ENCODE data around the gene CEP20.
"Not testable (repeated sequence)": the region's sequence is repeated elsewhere in the genome, so short reads cannot be mapped to it uniquely, and the experiment has no call there.

The CEP20 gene

DNA sequence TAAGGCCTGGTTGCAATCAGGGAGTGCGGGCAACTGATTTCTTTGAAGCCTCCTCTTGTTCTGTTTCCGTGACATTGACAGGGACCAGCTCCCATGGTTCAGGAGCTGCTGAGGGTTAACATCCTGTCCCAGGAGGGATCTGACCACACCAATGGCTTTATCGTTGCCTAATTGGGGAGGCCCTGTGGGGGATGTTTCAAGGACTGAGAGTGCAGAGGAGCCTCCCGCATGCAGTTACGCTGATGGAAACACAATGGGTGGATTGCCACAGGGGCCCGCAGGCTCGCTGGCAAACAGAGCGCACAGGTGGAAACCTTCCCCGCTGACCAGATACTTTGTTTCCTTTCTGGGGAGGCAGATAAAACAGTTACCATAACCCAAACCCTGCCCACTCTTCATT lies 37.2 kb upstream of the CEP20 start:
- no peak for DNase-seq (ENCODE audit: low read depth)
- TF ChIP-seq, protein P1, sequence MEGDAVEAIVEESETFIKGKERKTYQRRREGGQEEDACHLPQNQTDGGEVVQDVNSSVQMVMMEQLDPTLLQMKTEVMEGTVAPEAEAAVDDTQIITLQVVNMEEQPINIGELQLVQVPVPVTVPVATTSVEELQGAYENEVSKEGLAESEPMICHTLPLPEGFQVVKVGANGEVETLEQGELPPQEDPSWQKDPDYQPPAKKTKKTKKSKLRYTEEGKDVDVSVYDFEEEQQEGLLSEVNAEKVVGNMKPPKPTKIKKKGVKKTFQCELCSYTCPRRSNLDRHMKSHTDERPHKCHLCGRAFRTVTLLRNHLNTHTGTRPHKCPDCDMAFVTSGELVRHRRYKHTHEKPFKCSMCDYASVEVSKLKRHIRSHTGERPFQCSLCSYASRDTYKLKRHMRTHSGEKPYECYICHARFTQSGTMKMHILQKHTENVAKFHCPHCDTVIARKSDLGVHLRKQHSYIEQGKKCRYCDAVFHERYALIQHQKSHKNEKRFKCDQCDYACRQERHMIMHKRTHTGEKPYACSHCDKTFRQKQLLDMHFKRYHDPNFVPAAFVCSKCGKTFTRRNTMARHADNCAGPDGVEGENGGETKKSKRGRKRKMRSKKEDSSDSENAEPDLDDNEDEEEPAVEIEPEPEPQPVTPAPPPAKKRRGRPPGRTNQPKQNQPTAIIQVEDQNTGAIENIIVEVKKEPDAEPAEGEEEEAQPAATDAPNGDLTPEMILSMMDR (IDR thresholded peaks at IDR 0.05; ENCODE audit: control insufficient read depth, insufficient read depth, low read depth, low read length, missing control alignments): no peak

DNA sequence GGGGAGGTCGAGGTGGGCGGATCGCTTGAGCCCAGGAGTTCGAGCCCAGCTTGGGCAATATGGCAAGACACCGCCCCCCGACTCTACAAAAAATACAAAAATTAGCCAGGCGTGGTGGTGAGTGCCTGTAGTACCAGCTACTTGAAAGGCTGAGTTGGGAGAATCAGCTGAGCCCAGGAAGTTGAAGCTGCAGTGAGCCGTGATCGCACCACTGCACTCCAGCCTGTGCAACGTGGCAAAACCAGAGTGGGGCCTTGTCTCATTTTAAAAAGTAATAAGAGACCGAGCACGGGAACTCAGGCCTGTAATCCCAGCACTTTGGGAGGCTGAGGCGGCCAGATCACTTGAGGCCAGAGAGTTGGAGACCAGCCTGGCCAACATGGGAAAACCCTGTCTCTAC lies 36.6 kb upstream of the CEP20 start:
- DNase-seq (ENCODE audit: low read depth): no peak
- TF ChIP-seq, protein P1 (IDR thresholded peaks at IDR 0.05; ENCODE audit: control insufficient read depth, insufficient read depth, low read depth, low read length, missing control alignments): no peak
- no peak overlapping the region for H3K4me3 ChIP-seq (ENCODE audit: control insufficient read depth, low read depth, low read length)

More for the DNA sequence above, 37.2 kb upstream of the CEP20 start:
- H3K4me3 ChIP-seq (ENCODE audit: control insufficient read depth, low read depth, low read length): no peak overlapping the region

DNA sequence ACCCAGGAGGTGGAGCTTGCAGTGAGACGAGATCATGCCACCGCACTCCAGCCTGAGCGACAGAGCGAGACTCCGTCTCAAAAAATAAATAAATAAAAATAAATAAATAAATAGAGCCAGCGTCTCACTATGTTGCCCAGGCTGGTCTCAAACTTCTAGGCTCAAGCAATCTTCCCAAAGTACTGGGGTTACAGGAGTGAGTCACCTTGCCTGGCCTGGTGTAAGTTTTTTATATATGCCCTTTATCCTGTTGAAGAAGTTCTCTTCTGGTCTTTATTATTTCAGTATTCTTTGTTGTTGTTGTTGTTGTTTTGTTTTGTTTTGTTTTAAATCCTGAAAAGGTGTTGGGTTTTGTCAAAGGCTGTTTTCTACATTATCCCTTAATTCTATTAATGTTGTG lies 30.9 kb upstream of the CEP20 start:
- no peak for DNase-seq (ENCODE audit: low read depth)
- TF ChIP-seq, protein P1 (IDR thresholded peaks at IDR 0.05; ENCODE audit: control insufficient read depth, insufficient read depth, low read depth, low read length, missing control alignments): no peak
- H3K4me3 ChIP-seq (ENCODE audit: control insufficient read depth, low read depth, low read length): no peak overlapping the region

DNA sequence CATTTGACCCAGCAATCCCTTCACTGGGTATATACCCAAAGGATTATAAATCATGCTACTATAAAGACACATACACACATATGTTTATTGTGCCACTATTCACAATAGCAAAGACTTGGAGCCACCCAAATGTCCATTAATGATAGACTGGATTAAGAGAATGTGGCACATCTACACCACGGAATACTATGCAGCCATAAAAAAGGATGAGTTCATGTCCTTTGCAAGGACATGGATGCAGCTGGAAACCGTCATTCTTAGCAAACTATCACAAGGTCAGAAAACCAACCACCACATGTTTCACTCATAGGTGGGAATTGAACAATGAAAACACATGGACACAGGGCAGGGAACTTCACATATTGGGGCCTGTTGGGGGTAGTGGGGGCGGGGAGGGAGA lies 29.9 kb upstream of the CEP20 start:
- not testable (repeated sequence) for H3K4me3 ChIP-seq (ENCODE audit: control insufficient read depth, low read depth, low read length); DNase-seq (ENCODE audit: low read depth)

DNA sequence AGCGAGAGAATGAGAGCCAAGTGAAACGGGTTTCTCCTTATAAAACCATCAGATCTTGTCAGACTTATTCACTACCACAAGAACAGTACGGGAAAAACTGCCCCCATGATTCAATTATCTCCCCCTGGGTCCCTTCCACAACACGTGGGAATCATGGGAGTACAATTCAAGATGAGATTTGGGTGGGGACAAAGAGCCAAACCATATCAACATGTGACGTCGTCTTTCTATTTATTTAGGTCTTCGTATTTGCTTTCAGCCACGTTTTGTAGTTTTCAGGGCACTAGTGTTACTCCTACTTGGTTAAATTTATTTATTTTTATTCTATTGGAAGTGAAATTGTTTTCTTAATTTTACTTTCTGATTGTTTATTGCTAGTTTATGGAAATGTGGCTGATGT lies 27.9 kb upstream of the CEP20 start:
- H3K4me3 ChIP-seq (ENCODE audit: control insufficient read depth, low read depth, low read length): no peak overlapping the region
- TF ChIP-seq, protein P1 (IDR thresholded peaks at IDR 0.05; ENCODE audit: control insufficient read depth, insufficient read depth, low read depth, low read length, missing control alignments): no peak
- no peak for DNase-seq (ENCODE audit: low read depth)

DNA sequence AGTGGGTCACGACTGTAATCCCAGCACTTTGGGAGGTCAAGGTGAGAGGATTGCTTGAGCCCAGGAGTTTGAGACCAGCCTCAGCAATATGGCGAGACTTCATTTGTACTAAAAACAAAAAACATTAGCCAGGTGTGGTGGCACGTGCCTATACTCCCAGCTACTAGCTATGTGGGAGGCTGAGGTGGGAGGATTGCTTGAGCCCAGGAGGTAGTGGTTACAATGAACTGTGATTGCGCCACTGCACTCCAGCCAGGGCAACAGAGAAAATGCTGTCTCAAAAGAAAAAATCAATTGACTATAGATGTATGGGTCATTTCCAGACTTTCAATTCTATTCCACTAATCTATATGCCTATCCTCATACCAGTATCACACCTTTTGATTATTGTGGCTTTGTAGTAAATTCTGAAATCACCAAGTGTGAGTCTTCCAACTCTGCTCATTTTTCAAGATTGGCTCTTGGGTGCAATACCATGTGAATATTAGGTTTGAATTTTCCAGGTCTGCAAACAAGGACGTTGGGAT lies 27.2 kb upstream of the CEP20 start:
- no peak overlapping the region for H3K4me3 ChIP-seq (ENCODE audit: control insufficient read depth, low read depth, low read length)
- TF ChIP-seq, protein P1 (IDR thresholded peaks at IDR 0.05; ENCODE audit: control insufficient read depth, insufficient read depth, low read depth, low read length, missing control alignments): no peak
- no peak for DNase-seq (ENCODE audit: low read depth)

DNA sequence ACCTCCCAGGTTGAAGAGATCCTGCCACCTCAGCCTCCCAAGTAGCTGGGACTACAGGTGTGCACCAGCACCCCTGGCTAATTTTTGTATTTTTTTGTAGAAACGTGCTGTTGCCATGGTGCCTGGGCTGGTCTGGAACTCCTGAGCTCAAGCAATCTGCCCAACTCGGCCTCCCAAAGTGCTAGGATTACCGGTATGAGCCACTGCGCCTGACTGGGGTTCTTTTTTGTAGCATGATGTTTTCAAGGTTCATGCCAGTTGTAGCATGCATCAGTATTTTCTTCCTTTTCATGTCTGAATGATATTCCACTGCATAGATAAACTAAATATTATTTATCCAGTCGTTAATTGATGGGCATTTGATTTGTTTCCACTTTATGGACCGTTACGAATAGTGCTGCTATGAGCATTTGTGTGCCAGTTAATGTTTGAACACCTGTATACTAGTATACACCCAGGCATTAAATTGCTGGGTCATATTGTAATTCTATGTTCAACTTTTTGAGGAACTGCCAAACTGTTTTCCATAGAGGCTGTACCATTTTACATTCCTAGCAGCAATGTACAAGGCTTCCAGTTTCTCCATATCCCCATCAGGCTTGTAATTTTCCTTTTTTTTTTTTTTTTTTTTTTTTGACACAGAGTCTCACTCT lies 24.8 kb upstream of the CEP20 start:
- TF ChIP-seq, protein P1 (IDR thresholded peaks at IDR 0.05; ENCODE audit: control insufficient read depth, insufficient read depth, low read depth, low read length, missing control alignments): no peak
- no peak overlapping the region for H3K4me3 ChIP-seq (ENCODE audit: control insufficient read depth, low read depth, low read length)
- no peak for DNase-seq (ENCODE audit: low read depth)
